ENCODE measurements around the gene SGPP2.

GRCh38 chr2:222424276-222424728 is at the start of gene SGPP2:
- no peak for TF ChIP-seq CTCF (IDR thresholded peaks at IDR 0.05; ENCODE audit: borderline replicate concordance, extremely low read depth, low read length, poor library complexity, severe bottlenecking)
- TF ChIP-seq EZH2 (IDR thresholded peaks at IDR 0.05; ENCODE audit: borderline replicate concordance, low read depth, low read length, severe bottlenecking): no peak
